Fibroblast of villous mesenchyme (primary cell): ENCODE data around the gene MILR1. TPM values are rescaled to one million over a fixed set of nuclear protein-coding genes. Genes with fewer than 3 reads are reported as not detected.

ENCODE experiments used
- DNase-seq: peaks from one replicate; pipeline ENCODE4 v3.0.0-alpha.2; 2010; ENCODE audit warnings: low read depth
- H3K4me3 ChIP-seq: 2 replicates; pipeline ENCODE4 v1.5.1; 2011; ENCODE audit warnings: low read depth, mild to moderate bottlenecking, low read length
- total RNA-seq: library from RNA; depleted of rRNA; stranded (reverse); fragments of >200 nt; gene quantifications from 2 replicates; pipeline ENCODE4 v1.2.3, GENCODE V29; 2012
- TF ChIP-seq, protein P1 (sequence below): IDR thresholded peaks from 2 replicates; pipeline ENCODE4 v1.5.1; 2012; ENCODE audit warnings: low read depth, mild to moderate bottlenecking, low read length; ENCODE audit not compliant: insufficient read depth

MILR1 gene, protein sequence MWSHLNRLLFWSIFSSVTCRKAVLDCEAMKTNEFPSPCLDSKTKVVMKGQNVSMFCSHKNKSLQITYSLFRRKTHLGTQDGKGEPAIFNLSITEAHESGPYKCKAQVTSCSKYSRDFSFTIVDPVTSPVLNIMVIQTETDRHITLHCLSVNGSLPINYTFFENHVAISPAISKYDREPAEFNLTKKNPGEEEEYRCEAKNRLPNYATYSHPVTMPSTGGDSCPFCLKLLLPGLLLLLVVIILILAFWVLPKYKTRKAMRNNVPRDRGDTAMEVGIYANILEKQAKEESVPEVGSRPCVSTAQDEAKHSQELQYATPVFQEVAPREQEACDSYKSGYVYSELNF
- 2.6 and 3.9 TPM in 2 replicates for total RNA-seq

- H3K4me3 ChIP-seq = peak within 1 kb of the TSS; percentile 7
- TF ChIP-seq, protein P1, sequence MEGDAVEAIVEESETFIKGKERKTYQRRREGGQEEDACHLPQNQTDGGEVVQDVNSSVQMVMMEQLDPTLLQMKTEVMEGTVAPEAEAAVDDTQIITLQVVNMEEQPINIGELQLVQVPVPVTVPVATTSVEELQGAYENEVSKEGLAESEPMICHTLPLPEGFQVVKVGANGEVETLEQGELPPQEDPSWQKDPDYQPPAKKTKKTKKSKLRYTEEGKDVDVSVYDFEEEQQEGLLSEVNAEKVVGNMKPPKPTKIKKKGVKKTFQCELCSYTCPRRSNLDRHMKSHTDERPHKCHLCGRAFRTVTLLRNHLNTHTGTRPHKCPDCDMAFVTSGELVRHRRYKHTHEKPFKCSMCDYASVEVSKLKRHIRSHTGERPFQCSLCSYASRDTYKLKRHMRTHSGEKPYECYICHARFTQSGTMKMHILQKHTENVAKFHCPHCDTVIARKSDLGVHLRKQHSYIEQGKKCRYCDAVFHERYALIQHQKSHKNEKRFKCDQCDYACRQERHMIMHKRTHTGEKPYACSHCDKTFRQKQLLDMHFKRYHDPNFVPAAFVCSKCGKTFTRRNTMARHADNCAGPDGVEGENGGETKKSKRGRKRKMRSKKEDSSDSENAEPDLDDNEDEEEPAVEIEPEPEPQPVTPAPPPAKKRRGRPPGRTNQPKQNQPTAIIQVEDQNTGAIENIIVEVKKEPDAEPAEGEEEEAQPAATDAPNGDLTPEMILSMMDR = no peak
- peak; percentile 87 for DNase-seq
These were observed at the start of gene MILR1 for GRCh38 chr17:64448665-64449512. TSS of gene MILR1 (plus strand) at chr17:64449115. CDS start at chr17:64449169, 54 bp downstream.

DNA sequence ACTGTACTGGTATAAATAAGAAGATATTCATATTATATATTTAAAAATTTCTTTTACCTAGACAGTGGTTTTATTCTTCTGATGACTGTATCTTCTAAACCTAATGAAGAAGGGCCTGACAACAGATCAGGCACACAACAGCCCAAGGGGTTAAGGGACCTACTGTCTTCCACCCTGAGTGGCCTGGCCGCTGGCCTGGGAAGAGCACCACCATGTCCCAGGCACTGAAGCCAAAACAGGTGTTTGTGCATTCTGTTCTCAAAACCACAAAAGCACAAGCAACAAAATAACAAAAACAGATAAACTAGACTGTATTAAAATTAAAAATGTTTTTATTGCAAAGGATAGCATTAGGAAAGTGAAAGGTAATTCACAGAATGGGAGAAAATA, 49.2 kb upstream of the MILR1 start:
- TF ChIP-seq, protein P1 = no peak
- no peak overlapping the region for H3K4me3 ChIP-seq

GRCh38 chr17:64400642-64401041, 48.3 kb upstream of the MILR1 start:
- DNase-seq = no peak
- H3K4me3 ChIP-seq = no peak overlapping the region
- TF ChIP-seq, protein P1 = no peak

More for the DNA sequence above, 49.2 kb upstream of the MILR1 start:
- DNase-seq = no peak

- H3K4me3 ChIP-seq = no peak overlapping the region
- TF ChIP-seq, protein P1 = no peak
- DNase-seq = no peak
These were observed 47.6 kb upstream of the MILR1 start for GRCh38 chr17:64401244-64401860.

- TF ChIP-seq, protein P1 = no peak
- DNase-seq = no peak
- H3K4me3 ChIP-seq = no peak overlapping the region
These were observed 47.0 kb upstream of the MILR1 start for GRCh38 chr17:64401941-64402340.

DNA sequence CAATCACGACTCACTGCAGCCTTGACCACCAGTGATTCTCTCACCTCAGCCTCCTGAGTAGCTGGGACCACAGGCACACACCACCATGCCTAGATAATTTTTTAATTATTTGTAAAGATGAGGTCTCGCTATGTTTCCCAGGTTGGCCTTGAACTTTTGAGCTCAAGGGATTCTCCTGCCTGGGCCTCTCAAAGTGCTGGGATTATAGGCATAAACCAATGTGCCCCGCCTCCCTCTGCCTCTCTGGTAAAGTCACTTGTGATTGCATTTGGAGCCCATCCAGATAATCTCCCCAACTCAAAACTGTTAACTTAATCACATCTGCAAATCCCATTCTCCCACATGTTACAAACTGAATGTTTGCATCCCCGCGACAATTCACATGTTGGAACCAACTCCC, 46.4 kb upstream of the MILR1 start:
- DNase-seq = no peak
- no peak overlapping the region for H3K4me3 ChIP-seq
- TF ChIP-seq, protein P1 = no peak
